Endothelial cell of umbilical vein (primary cell): ENCODE results near the gene RABGGTB.
"Not testable (repeated sequence)": the region's sequence is repeated elsewhere in the genome, so short reads cannot be mapped to it uniquely, and the experiment has no call there.

Experiments
- CTCF ChIP-seq, 2 donors: IDR thresholded peaks; 1 replicate in 1 of 2; 2 replicates in 1 of 2; pipeline ENCODE4 v1.5.1; 2011; ENCODE audit warnings: low read length in 2 of 2, mild to moderate bottlenecking in 2 of 2, moderate library complexity in 2 of 2, control low read depth in 1 of 2, inconsistent platforms in 1 of 2, low read depth in 1 of 2; ENCODE audit not compliant: insufficient read depth in 1 of 2; ENCODE audit errors: extremely low read depth in 1 of 2
- EZH2 ChIP-seq: IDR thresholded peaks from 2 replicates; pipeline ENCODE4 v1.6.1; 2012; ENCODE audit warnings: borderline replicate concordance, low read depth, mild to moderate bottlenecking, moderate library complexity, low read length, inconsistent platforms; ENCODE audit not compliant: severe bottlenecking
- FOS ChIP-seq: IDR thresholded peaks from 2 replicates; pipeline ENCODE4 v1.6.1; 2011; ENCODE audit warnings: mild to moderate bottlenecking, low read length, moderate library complexity, borderline replicate concordance; ENCODE audit not compliant: insufficient read depth
- MYC ChIP-seq: IDR thresholded peaks from one replicate; pipeline ENCODE4 v1.6.1; 2011; ENCODE audit warnings: mild to moderate bottlenecking, low read depth, low read length
- POLR2A ChIP-seq: IDR thresholded peaks from 2 replicates; pipeline ENCODE4 v1.6.1; 2012; ENCODE audit warnings: low read depth, mild to moderate bottlenecking, control low read depth, low read length
- POLR2AphosphoS5 ChIP-seq: IDR thresholded peaks from 2 replicates; pipeline ENCODE4 v1.6.1; 2012; ENCODE audit warnings: low read depth, mild to moderate bottlenecking, control low read depth, low read length, moderate library complexity; ENCODE audit not compliant: insufficient read depth

- TF ChIP-seq CTCF (IDR thresholded peaks at IDR 0.05; ENCODE audit: extremely low read depth in 1 of 2, insufficient read depth in 1 of 2, low read depth in 1 of 2, low read length in 2 of 2); POLR2AphosphoS5; MYC; POLR2A; EZH2; FOS: not testable (repeated sequence)
These were observed 15.4 kb downstream of the RABGGTB start for GRCh38 chr1:75801480-75801879.
